HL-60 (cell line): Measurements from ENCODE around the gene ZNF358.

Source experiments
- DNase-seq, 2 experiments: peaks; one replicate each; pipeline ENCODE4 v3.0.0-alpha.2; 2010 to 2020; ENCODE audit warnings: low read depth in 1 of 2, low spot score in 1 of 2
- H3K27ac ChIP-seq: fragments of 250-450 bp; sonication (Bioruptor Pico); replicated peaks from 2 replicates; pipeline ENCODE4 v1.5.1; 2020; ENCODE audit warnings: mild to moderate bottlenecking, moderate library complexity
- H3K27me3 ChIP-seq: fragments of 250-450 bp; sonication (Bioruptor Pico); 2 replicates; pipeline ENCODE4 v1.5.1; 2021; ENCODE audit warnings: mild to moderate bottlenecking, moderate library complexity; ENCODE audit not compliant: insufficient read depth, poor library complexity, severe bottlenecking
- H3K4me3 ChIP-seq: replicated peaks from 2 replicates; pipeline ENCODE4 v1.5.1; 2011; ENCODE audit warnings: mild to moderate bottlenecking, control low read depth, low read length; ENCODE audit not compliant: insufficient read depth
- CTCF ChIP-seq: IDR thresholded peaks from one replicate; pipeline ENCODE4 v1.5.1; 2011; ENCODE audit warnings: low read length, control low read depth, inconsistent platforms; ENCODE audit not compliant: insufficient read depth
- GABPA ChIP-seq: IDR thresholded peaks from 2 replicates; pipeline ENCODE4 v1.6.1; 2012; ENCODE audit warnings: low read depth
- POLR2AphosphoS5 ChIP-seq: IDR thresholded peaks from 2 replicates; pipeline ENCODE4 v1.6.1; 2012; ENCODE audit warnings: low read depth
- REST ChIP-seq: IDR thresholded peaks from 2 replicates; pipeline ENCODE4 v1.6.1; 2012; ENCODE audit warnings: low read depth; ENCODE audit not compliant: insufficient replicate concordance
- SPI1 ChIP-seq: IDR thresholded peaks from 2 replicates; pipeline ENCODE4 v1.6.1; 2012; ENCODE audit warnings: low read depth, mild to moderate bottlenecking, borderline replicate concordance

The ZNF358 gene

GRCh38 chr19:7477758-7478157, 38.1 kb upstream of the ZNF358 start:
- no peak overlapping the region for H3K4me3 ChIP-seq
- H3K27ac ChIP-seq = no peak overlapping the region
- TF ChIP-seq CTCF (no peak), REST (no peak), SPI1 (no peak), POLR2AphosphoS5 (0 out of 2 replicates have a peak, but pooled peaks have one; percentile 8), GABPA (no peak)
- H3K27me3 ChIP-seq = no peaks in the 10 kb centered on the region
- no peak for DNase-seq

GRCh38 chr19:7478173-7478842, 37.6 kb upstream of the ZNF358 start:
- H3K4me3 ChIP-seq = no peak overlapping the region
- TF ChIP-seq REST (no peak), POLR2AphosphoS5 (0 out of 2 replicates have a peak, but pooled peaks have one; percentile 13), SPI1 (no peak)
- DNase-seq = no peak
- H3K27me3 ChIP-seq = peaks cover 2% of the 10 kb centered on the region
- no peak overlapping the region for H3K27ac ChIP-seq

GRCh38 chr19:7478843-7479227, 37.1 kb upstream of the ZNF358 start:
- DNase-seq = no peak
- TF ChIP-seq SPI1 = no peak
- TF ChIP-seq POLR2AphosphoS5 = no peak
- TF ChIP-seq CTCF = no peak
- TF ChIP-seq REST = no peak
- no peak for TF ChIP-seq GABPA
- H3K4me3 ChIP-seq = no peak overlapping the region
- H3K27ac ChIP-seq = no peak overlapping the region
- H3K27me3 ChIP-seq = peaks cover 6% of the 10 kb centered on the region
